ENCODE measurements around the gene PLPP4.

Gene PLPP4

GRCh38 chr10:120527691-120528090 is 70.7 kb downstream of the PLPP4 start:
- no peak for DNase-seq

GRCh38 chr10:120530699-120531098 is 73.7 kb downstream of the PLPP4 start:
- no peak for DNase-seq

DNA sequence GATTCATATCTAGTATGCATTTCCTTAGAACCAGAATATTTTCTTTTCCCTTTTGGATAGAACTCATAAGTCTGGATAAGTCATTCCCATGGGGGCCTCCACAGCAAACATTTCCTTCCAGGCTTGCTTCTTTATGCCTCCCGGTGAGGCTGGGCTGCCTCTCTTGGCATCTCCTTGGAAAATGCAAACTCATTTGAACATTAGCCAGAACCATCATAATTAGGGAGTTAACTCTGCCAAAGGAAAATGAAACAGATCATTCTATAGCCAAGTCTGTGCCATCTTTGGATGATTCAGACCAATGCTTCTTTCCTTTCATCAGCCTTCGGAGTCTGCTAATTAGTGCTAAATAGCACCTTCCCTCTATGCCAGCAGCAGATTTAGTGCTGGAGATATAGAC is 81.1 kb downstream of the PLPP4 start:
- no peak for DNase-seq

DNA sequence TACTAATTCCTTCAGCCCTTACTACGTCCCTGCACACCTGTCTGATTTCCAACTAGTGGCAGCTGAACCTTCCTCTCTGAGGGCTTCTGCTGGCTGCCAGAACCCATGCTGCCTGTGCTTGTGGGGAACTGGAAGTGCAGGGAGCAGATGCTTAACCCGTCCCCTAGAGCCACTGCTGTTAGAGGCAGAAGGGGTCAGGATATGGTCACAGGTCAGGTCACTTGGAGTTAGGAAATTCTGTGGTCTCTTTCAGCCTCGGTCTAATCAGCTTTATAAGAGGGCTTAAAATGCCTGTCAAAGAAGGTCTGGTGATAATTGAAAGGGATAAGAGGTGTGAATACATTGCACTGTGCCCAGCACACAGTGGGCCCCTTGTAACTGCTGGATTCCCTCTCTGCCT is 82.0 kb downstream of the PLPP4 start:
- DNase-seq = no peak

DNA sequence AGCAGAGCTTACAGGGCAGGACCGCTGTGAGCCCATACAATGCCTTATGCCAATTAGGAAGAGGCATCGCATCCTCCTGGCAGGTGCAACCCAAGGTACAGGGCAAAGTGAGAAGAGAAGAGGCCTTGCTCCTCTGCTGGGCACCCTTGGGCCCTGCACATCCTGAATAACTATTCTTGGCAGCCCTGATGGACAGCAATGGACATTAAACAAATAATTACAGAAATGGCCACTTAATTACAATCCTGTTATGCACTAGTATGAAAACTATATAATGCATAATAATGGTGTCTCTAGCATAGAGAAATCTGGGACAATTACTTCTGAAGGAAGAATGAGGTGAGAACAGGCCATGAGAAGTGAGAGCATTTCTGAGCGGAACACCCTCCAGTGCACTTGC is 83.5 kb downstream of the PLPP4 start:
- DNase-seq = no peak

- no peak for DNase-seq
These were observed 85.0 kb downstream of the PLPP4 start for GRCh38 chr10:120541984-120542383.

GRCh38 chr10:120542591-120542990 is 85.6 kb downstream of the PLPP4 start:
- DNase-seq = no peak

GRCh38 chr10:120543291-120543690 is 86.3 kb downstream of the PLPP4 start:
- DNase-seq = no peak

DNA sequence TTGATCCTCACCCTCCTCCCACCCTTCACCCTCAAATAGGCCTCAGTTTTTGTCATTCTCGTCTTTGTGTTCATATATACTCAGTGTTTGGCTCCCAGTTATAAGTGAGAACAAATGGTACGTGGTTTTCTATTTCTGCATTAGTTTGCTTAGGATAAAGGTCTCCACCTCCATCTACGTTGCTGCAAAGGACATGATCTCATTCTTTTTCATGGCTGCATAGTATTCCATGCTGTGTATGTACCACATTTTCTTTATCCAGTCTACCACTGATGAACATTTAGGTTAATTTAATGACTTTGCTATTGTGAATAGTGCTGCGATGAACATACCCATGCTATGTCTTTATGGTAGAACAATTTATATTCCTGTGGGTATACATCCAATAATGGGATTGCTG is 91.2 kb downstream of the PLPP4 start:
- no peak for DNase-seq

DNA sequence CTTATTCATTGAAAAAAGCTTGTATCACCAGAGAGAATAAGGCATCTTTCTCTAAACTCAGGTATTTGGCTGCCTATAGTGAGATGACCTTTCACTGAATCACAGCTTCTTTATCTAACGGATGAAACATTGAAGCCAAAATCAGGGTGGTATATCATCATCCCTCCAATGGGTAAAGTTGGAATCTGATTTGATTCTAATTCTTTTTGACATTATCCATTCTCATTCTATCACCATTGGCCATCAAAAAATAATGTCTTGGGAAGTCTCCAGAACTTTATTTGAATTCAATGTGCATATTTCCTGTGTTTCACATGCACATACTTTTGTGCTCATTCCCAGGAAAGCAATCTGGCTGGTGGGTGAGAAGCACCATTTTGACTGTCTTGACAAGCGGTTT is 95.2 kb downstream of the PLPP4 start:
- no peak for DNase-seq

DNA sequence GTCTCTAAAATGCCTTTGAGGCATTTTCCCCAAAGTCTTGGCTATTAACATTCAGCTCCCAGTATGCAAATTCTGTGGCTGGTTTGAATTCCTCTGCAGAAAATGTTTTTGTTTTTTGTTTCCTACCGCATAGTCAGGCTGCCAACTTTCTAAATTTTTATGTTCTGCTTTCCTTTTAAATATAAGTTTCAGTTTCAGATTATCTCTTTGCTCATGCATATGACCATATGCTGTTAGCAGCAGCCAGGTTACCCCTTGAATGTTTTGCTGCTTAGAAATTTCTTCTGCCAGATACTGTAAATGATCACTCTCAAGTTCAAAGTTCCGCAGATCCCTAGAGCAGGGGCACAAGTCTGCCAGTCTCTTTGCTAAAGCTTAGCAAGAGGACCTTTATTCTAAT is 96.9 kb downstream of the PLPP4 start:
- DNase-seq = no peak

GRCh38 chr10:120555436-120555835 is 98.4 kb downstream of the PLPP4 start:
- DNase-seq = no peak

DNA sequence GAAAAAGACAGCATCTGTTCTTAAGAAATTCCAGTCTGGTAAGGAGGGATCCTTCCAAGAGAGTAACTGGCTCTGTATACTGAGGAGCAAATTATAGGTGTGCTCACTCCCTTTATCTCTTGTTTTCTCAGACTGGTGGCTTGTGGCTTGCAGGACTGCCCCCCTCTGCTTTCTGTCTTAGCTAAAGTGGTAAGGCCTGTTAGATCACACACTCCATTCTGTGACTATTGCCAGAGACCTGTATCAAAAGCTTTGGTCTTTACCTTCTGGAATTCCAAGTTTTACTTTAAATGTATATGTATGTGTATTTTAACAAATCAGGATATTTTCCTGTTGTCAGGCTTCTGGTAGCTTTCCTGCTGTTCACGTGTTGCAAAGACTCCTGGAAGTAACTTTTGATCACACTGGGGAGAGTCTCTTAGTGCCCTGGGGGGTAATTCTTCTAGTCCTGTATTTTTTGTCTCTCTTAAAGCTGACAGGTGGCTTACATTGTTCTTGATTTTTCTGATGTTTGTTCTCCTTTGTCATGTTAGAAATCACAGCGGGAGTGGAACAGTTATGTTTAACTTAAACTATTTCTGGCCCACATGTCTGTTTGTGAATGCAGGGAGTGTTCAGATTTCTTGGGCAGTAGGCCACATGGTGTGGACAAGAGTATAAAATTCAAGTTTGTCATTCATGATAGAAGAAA is 99.0 kb downstream of the PLPP4 start:
- no peak for DNase-seq

GRCh38 chr10:120557311-120557710 is 100.3 kb downstream of the PLPP4 start:
- no peak for DNase-seq

DNA sequence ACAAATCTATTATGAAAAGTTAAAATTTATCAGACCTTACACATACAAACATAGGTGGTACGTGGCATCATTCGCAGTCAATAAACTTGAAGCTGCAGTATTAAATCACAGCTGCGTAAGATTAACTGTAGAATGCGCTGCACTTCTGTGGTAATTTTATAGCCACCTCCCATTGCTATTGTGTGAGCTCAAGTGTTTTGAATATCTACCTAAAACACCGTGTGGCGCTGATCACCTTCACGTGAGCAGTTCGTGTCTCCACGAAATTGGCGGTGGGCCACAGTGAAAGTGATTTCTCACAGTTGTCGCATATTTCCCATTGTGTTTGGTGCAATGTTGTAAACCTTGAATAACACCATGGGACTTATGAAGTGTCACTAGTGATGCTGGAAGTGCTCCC is 102.8 kb downstream of the PLPP4 start:
- no peak for DNase-seq

DNA sequence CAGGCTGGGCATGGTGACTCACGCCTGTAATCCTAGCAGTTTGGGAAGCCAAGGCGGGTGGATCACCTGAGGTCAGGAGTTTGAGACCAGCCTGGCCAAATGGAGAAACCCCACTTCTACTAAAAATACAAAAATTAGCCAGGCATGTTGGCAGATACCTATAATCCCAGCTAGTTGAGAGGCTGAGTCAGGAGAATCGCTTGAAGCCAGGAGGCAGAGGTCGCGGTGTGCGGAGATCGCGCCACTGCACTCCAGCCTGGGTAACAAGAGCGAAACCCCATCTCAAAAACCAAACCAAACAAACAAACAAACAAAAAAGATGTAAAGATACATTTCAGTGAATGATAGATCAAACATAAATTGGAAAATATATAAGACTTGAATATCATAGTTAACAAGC is 105.9 kb downstream of the PLPP4 start:
- no peak for DNase-seq

- no peak for DNase-seq
These were observed 113.4 kb downstream of the PLPP4 start for GRCh38 chr10:120570418-120570817.

GRCh38 chr10:120571266-120571665 is 114.2 kb downstream of the PLPP4 start:
- no peak for DNase-seq

DNA sequence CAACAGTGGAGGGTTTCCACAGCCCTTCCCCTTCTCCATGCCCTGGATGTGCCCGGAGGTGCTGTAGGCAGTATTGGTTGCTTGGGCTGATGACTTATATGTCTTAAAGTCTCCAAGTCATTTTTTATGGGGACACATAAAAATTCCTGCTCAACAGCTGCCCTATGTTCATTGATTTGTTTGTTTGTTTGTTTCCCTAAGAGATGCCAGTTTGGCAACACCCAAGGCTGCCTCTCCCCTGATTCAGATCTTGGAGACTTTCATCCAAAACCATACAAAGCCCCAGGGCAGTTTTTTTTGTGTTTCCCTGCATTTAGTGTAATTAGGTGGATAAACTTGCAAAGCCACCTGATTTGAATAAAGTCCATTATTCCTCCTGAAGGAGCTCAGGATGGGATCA is 115.3 kb downstream of the PLPP4 start:
- no peak for DNase-seq

DNA sequence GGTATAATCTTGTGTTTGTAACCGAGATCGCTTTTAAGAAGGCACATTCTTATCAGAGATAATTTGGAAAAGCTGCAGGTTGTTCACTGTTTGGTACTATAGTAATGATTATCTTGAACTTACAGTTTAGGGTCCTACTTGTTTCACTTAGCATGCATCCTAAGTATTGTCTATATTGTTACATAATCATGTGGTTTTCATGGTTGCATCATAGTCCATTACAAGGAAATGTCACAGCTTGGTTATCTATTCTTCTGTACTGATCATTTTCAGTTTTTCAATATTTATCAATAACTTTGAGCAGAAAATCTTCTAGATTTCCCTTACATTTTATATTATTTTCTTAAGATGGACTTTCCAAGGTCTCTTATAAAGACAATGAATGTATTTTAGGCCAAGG is 116.3 kb downstream of the PLPP4 start:
- DNase-seq = no peak

DNA sequence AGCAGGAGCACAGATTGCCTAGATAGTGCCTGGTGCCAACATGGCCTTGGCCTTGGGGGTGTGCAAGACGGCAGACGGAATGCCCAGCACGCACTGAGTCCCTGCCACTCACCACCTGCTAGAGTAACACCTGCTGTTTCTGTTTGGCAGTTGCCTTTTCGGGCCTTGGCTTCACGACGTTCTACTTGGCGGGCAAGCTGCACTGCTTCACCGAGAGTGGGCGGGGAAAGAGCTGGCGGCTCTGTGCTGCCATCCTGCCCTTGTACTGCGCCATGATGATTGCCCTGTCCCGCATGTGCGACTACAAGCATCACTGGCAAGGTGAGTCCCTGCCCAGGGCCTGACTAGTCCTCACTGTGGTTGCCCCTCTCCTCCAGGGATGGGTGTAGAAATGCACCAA is 118.0 kb downstream of the PLPP4 start:
- no peak for DNase-seq

GRCh38 chr10:120575411-120575810 is 118.4 kb downstream of the PLPP4 start:
- DNase-seq = no peak

DNA sequence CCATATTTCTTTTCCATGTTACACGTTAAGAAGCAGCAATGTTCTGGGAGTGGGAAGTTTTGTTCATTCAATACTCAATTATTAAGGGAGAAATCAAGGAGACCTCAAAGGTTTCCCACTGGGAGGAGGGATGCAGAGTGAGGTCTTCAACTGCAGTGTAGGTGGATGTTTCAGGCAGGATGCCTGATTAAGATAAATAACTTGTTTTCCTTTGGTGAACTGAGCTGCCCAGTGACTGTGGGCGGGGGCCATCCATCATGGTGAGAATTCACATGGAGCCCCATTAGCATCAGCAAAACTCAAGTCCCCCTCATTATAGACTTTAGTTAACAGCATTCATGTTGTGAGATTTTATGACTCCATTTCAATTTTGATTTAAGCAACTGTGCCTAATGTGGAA is 121.1 kb downstream of the PLPP4 start:
- DNase-seq = no peak

GRCh38 chr10:120578890-120579289 is 121.9 kb downstream of the PLPP4 start:
- DNase-seq = no peak
